Measurements from ENCODE around the gene RESP18. TPM values are rescaled to one million over a fixed set of nuclear protein-coding genes. Genes with fewer than 3 reads are reported as not detected.

RESP18 gene
- total RNA-seq, 1 experiment from 2014 or later, result not detected

DNA sequence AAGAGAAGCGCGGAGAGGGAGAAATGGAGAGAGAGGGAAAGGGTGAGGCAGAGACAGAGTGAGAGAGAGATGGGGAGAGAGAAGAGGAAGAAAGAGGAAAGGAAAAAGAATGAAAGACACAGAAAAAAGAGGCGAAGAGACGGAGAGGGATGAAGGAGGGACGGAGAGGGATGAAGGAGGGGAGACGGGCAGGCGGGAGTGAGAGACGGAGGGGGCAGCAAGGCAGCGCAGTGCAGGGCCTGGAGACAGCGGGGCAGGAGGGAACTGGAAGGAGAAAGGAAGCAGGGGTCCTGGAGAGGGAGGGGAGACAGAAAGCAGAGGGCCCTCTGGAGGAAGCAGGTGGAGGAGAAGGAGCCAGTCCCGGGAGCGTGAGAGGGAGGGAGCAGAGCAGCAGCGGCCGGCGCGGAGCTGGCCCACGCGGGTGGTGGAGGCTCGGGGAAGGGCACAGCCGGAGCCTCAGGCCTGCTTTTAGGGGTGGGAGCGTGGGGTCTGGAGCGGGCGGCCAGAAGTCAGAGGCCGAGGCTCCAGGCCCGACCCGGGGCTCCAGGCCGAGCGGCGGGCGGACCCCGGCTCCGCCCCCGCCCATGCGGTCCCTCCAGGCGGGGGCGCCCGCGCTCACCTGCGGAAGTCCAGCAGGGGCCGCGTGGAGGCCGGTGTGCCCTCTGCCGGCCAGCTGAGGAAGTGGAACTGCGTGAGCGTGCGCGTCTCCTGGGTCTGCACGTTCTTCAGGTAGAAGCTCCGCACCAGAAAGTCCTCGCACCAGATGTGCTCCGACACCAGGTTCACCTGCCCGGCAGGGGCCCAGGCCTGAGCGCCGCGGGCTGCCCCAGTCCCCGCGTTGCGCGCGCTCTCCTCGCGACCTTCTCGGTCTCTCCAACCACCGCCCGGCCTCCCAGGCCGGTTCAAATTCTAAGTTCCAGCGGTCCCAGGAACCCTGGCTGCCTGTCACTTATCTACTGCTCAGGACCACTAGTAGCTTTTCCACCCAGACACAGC lies 37.9 kb downstream of the RESP18 start (continued):
- TF ChIP-seq ZNF274 (IDR thresholded peaks at IDR 0.05; ENCODE audit: low read depth, low read length) (no peak), CBX3 (IDR thresholded peaks at IDR 0.05; ENCODE audit: low read depth) (peak; percentile 77; the same call in 1 of the 2 replicates), FOSL1 (IDR thresholded peaks at IDR 0.05; ENCODE audit: low read depth) (no peak), EZH2phosphoT487 (IDR thresholded peaks at IDR 0.05; ENCODE audit: borderline replicate concordance) (no peak), EGR1 (IDR thresholded peaks at IDR 0.05; ENCODE audit: low read depth) (peak; percentile 93), EZH2 (IDR thresholded peaks at IDR 0.05) (no peak), CEBPB (IDR thresholded peaks at IDR 0.05; ENCODE audit: low read depth) (no peak)
- TF ChIP-seq, protein P1, sequence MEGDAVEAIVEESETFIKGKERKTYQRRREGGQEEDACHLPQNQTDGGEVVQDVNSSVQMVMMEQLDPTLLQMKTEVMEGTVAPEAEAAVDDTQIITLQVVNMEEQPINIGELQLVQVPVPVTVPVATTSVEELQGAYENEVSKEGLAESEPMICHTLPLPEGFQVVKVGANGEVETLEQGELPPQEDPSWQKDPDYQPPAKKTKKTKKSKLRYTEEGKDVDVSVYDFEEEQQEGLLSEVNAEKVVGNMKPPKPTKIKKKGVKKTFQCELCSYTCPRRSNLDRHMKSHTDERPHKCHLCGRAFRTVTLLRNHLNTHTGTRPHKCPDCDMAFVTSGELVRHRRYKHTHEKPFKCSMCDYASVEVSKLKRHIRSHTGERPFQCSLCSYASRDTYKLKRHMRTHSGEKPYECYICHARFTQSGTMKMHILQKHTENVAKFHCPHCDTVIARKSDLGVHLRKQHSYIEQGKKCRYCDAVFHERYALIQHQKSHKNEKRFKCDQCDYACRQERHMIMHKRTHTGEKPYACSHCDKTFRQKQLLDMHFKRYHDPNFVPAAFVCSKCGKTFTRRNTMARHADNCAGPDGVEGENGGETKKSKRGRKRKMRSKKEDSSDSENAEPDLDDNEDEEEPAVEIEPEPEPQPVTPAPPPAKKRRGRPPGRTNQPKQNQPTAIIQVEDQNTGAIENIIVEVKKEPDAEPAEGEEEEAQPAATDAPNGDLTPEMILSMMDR (IDR thresholded peaks at IDR 0.05 in 2 of 3, conservative IDR thresholded peaks at IDR 0.05 in 1 of 3; ENCODE audit: borderline replicate concordance in 1 of 3, insufficient read depth in 1 of 3, low read depth in 2 of 3, low read length in 2 of 3), result peak; percentile 94 to 99 (median 98)

DNA sequence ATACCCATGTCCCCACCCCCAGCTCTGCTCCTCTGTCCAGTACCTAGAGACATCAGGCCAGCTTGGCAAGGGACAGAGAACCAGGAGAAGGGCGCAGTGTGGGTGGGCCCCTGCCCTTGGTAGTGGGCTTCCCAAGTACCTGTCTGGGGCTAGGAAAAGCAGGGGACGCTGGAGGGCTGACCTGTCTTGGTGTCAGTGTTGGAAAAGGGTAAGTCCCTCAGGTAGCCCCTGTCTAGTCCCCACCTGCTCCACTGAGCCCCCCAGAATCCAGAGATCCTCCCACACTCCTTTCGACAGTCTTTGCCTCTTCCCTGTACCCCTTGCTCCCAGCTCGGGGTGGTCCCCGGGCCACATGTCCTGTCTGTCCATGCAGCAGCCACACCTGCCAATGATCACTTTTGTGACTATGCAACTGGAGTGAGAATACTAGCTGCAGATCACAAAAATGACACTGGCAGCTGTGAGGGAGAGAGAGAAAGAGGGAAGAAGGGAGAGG lies 38.8 kb downstream of the RESP18 start:
- H3K79me2 ChIP-seq (ENCODE audit: insufficient read depth, low read length), result no peaks in the 10 kb centered on the region
- H3K9me3 ChIP-seq (ENCODE audit: control insufficient read depth in 1 of 2, insufficient read depth in 1 of 2, low read depth in 1 of 2, low read length in 2 of 2), result no peaks in the 10 kb centered on the region
- H3K27ac ChIP-seq (ENCODE audit: low read depth, low read length), result no peak overlapping the region; the same call in 1 of the 2 replicates
- peak overlapping the region; percentile 83; the same call in 1 of the 2 replicates for H3K4me2 ChIP-seq (ENCODE audit: low read length)
- no peaks in the 10 kb centered on the region for H3K9me2 ChIP-seq (ENCODE audit: insufficient read depth)
- H3K4me1 ChIP-seq (ENCODE audit: control insufficient read depth in 1 of 2, insufficient read depth in 2 of 2, low read length in 2 of 2), result peaks cover 8 to 23% of the 10 kb centered on the region in 2 experiments; a peak in 3 of 4 replicates
- ChIA-PET POLR2A (no interaction called here), CTCF (interaction anchor here (1.5 to 4.5 kb wide), 4 partner anchors 16 to 139 kb away, joined by 4 to 71 read pairs (median 12); partner anchors contain the start of genes DNAJB2, GLB1L and STK16), RAD21 (ENCODE audit: low non-redundant PET in 1 of 2, low total read pairs in 2 of 2, uncharacterized antibody in 2 of 2, unreplicated experiment in 2 of 2) (no interaction called here)
- no peaks in the 10 kb centered on the region for H3K27me3 ChIP-seq (ENCODE audit: insufficient read depth, low read length)
- no peaks in the 10 kb centered on the region for H4K20me1 ChIP-seq (ENCODE audit: insufficient read depth)
- H2AFZ ChIP-seq (ENCODE audit: low read depth, low read length, poor library complexity, severe bottlenecking), result no peak overlapping the region
- intact Hi-C loops (cut with micrococcal nuclease), result loop anchor here (1.0 to 2.0 kb wide), 3 partner anchors 14 to 123 kb away; partner anchors contain the start of genes DNAJB2, SLC23A3, TUBA4A and TUBA4B
- no TSS peak for BruUV-seq (replicated peaks)
- H3K4me3 ChIP-seq (replicated peaks in 1 of 2; ENCODE audit: low read depth in 1 of 2, low read length in 2 of 2), result no peak overlapping the region
- no peaks in the 10 kb centered on the region for H3K36me3 ChIP-seq (ENCODE audit: control insufficient read depth in 1 of 2, insufficient read depth in 2 of 2, low read length in 2 of 2)
- DNase-seq (ENCODE audit: low read depth, low spot score) (no peak), ATAC-seq (no peak)
- no peak overlapping the region for H3K9ac ChIP-seq (ENCODE audit: low read length)
- TF ChIP-seq SIN3A (IDR thresholded peaks at IDR 0.05; ENCODE audit: low read depth) (no peak), SRF (IDR thresholded peaks at IDR 0.05; ENCODE audit: low read depth) (no peak), POLR2AphosphoS5 (IDR thresholded peaks at IDR 0.05; ENCODE audit: low read depth, low read length) (no peak), RAD21 (IDR thresholded peaks at IDR 0.05; ENCODE audit: low read depth) (no peak), EGR1 (IDR thresholded peaks at IDR 0.05; ENCODE audit: low read depth) (no peak), YY1 (IDR thresholded peaks at IDR 0.05; ENCODE audit: extremely low read depth, insufficient replicate concordance, low read depth, low read length) (no peak), SP1 (IDR thresholded peaks at IDR 0.05; ENCODE audit: low read depth) (no peak), EZH2phosphoT487 (IDR thresholded peaks at IDR 0.05; ENCODE audit: borderline replicate concordance) (no peak), ZFX (IDR thresholded peaks at IDR 0.05) (no peak), FOSL1 (IDR thresholded peaks at IDR 0.05; ENCODE audit: low read depth) (no peak), REST (IDR thresholded peaks at IDR 0.05; ENCODE audit: low read depth) (no peak)
